ENCODE data around the gene PCDHB7. TPM values are rescaled to one million over a fixed set of nuclear protein-coding genes. Genes with fewer than 3 reads are reported as not detected.
"Not testable (repeated sequence)": the region's sequence is repeated elsewhere in the genome, so short reads cannot be mapped to it uniquely, and the experiment has no call there.

Gene PCDHB7
- total RNA-seq, 1 donor from 2014 or later: 1.1 TPM

GRCh38 chr5:141180313-141180712 is 7.9 kb downstream of the PCDHB7 start:
- no peak for DNase-seq

GRCh38 chr5:141182248-141182647 is 9.8 kb downstream of the PCDHB7 start, which contains the start of gene PCDHB16:
Gene PCDHB16, plus strand, starts transcription at chr5:141182387. Its CDS starts 173 bp downstream, at chr5:141182560.
- DNase-seq: no peak

- DNase-seq: not testable (repeated sequence)
These were observed 11.8 kb downstream of the PCDHB7 start for GRCh38 chr5:141184117-141184855.

- DNase-seq: no peak
These were observed 14.6 kb downstream of the PCDHB7 start, which contains the start of gene PCDHB9 for GRCh38 chr5:141186897-141187512. Gene PCDHB9, plus strand, starts transcription at chr5:141187161. Its CDS starts 158 bp downstream, at chr5:141187319.

DNA sequence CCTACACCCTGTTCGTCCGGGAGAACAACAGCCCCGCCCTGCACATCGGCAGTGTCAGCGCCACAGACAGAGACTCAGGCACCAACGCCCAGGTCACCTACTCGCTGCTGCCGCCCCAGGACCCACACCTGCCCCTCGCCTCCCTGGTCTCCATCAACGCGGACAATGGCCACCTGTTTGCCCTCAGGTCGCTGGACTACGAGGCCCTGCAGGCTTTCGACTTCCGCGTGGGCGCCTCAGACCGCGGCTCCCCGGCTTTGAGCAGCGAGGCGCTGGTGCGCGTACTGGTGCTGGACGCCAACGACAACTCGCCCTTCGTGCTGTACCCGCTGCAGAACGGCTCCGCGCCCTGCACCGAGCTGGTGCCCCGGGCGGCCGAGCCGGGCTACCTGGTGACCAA is 16.2 kb downstream of the PCDHB7 start:
- DNase-seq: not testable (repeated sequence)

- not testable (repeated sequence) for DNase-seq
These were observed 16.7 kb downstream of the PCDHB7 start for GRCh38 chr5:141189131-141189530.

GRCh38 chr5:141192110-141192725 is 19.8 kb downstream of the PCDHB7 start, which contains the start of gene PCDHB10:
Gene PCDHB10, plus strand, starts transcription at chr5:141192353. Its CDS starts 200 bp downstream, at chr5:141192553.
- DNase-seq: no peak

DNA sequence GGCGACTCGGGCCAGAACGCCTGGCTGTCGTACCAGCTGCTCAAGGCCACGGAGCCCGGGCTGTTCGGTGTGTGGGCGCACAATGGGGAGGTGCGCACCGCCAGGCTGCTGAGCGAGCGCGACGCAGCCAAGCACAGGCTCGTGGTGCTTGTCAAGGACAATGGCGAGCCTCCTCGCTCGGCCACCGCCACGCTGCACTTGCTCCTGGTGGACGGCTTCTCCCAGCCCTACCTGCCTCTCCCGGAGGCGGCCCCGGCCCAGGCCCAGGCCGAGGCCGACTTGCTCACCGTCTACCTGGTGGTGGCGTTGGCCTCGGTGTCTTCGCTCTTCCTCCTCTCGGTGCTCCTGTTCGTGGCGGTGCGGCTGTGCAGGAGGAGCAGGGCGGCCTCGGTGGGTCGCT is 21.9 kb downstream of the PCDHB7 start:
- DNase-seq: not testable (repeated sequence)

DNA sequence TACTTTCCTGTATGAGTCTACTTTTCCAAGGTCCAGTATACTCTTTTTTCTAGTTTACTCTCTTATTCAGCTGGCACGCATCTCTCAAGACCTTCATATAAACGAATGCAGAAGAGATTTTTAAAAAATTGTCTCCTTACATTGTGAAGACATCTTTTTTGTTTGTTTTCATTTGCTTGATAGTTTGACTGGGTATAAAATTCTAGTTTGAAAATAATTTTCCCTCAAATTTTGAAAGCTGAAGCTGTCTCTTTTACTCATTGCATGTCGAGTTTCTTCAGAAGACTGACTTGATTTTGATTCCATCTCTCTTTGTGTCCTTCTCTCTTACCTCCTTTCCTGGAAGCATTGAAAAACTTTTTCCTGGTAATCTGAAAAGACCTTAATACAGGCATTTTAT is 23.9 kb downstream of the PCDHB7 start:
- no peak for DNase-seq

DNA sequence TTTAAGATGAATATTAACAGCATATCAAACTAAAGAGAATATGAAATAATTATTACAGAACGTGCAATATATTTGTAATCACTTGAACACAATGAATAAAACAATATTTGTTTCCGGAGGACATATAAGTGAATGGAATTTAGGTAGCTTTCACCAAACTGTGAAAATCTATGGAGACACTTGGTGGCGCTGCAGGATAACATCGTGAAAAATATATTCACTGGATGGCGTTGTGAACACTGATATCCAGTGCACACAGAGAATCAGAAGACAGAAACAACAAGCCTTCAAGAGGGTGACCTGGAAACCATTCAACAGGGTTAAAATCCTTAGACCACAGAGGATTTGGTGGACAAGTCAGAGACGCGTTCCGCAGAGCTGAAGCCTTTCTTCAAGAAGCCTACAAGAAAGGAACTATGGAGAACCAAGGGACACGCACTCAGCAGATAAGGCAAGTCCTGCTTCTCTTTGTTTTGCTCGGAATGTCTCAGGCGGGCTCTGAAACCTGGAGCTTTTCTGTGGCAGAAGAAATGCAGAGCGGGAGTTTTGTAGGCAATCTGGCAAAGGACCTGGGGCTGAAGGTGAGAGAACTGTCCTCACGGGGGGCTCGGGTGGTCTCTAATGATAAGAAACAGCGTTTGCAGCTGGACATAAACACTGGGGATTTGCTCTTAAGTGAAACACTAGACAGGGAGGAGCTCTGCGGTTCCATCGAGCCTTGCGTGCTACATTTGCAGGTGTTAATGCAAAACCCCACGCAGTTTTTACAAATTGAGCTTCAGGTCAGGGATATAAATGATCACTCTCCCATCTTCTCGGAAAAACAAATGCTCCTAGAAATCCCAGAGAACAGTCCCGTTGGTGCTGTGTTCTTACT is 27.2 kb downstream of the PCDHB7 start, which contains the start of gene PCDHB11:
Gene PCDHB11 (plus strand): TSS at position 269 of the 877 bp plus-strand sequence. CDS start 148 bp downstream, at position 417.
- no peak for DNase-seq

DNA sequence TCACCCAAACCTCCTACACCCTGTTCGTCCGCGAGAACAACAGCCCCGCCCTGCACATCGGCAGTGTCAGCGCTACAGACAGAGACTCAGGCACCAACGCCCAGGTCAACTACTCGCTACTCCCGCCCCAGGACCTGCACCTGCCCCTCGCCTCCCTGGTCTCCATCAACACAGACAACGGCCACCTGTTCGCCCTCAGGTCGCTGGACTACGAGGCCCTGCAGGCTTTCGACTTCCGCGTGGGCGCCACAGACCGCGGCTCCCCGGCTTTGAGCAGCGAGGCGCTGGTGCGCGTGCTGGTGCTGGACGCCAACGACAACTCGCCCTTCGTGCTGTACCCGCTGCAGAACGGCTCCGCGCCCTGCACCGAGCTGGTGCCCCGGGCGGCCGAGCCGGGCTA is 28.7 kb downstream of the PCDHB7 start:
- DNase-seq: not testable (repeated sequence)

DNA sequence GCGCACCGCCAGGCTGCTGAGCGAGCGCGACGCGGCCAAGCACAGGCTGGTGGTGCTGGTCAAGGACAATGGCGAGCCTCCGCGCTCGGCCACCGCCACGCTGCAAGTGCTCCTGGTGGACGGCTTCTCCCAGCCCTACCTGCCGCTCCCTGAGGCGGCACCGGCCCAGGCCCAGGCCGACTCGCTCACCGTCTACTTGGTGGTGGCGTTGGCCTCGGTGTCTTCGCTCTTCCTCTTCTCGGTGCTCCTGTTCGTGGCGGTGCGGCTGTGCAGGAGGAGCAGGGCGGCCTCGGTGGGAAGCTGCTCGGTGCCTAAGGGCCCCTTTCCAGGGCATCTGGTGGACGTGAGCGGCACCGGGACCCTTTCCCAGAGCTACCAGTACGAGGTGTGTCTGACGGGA is 29.2 kb downstream of the PCDHB7 start:
- not testable (repeated sequence) for DNase-seq

- DNase-seq: no peak
These were observed 36.0 kb downstream of the PCDHB7 start, which contains the start of gene PCDHB12 for GRCh38 chr5:141208478-141208877. Gene PCDHB12, plus strand, starts transcription at chr5:141208719. Its CDS starts 189 bp downstream, at chr5:141208908.

DNA sequence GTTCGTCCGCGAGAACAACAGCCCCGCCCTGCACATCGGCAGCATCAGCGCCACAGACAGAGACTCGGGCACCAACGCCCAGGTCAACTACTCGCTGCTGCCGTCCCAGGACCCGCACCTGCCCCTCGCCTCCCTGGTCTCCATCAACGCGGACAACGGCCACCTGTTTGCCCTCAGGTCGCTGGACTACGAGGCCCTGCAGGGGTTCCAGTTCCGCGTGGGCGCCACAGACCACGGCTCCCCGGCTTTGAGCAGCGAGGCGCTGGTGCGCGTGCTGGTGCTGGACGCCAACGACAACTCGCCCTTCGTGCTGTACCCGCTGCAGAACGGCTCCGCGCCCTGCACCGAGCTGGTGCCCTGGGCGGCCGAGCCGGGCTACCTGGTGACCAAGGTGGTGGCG is 37.8 kb downstream of the PCDHB7 start:
- not testable (repeated sequence) for DNase-seq

- DNase-seq: not testable (repeated sequence)
These were observed 38.4 kb downstream of the PCDHB7 start for GRCh38 chr5:141210849-141211248.

GRCh38 chr5:141213656-141214339 is 41.4 kb downstream of the PCDHB7 start, which contains the start of gene PCDHB13:
Gene PCDHB13, plus strand, starts transcription at chr5:141213919. Its CDS starts 205 bp downstream, at chr5:141214124.
- DNase-seq: not testable (repeated sequence)

- not testable (repeated sequence) for DNase-seq
These were observed 42.1 kb downstream of the PCDHB7 start for GRCh38 chr5:141214583-141214982.

- not testable (repeated sequence) for DNase-seq
These were observed 43.1 kb downstream of the PCDHB7 start for GRCh38 chr5:141215504-141215903.

GRCh38 chr5:141216035-141216434 is 43.6 kb downstream of the PCDHB7 start:
- DNase-seq: not testable (repeated sequence)

DNA sequence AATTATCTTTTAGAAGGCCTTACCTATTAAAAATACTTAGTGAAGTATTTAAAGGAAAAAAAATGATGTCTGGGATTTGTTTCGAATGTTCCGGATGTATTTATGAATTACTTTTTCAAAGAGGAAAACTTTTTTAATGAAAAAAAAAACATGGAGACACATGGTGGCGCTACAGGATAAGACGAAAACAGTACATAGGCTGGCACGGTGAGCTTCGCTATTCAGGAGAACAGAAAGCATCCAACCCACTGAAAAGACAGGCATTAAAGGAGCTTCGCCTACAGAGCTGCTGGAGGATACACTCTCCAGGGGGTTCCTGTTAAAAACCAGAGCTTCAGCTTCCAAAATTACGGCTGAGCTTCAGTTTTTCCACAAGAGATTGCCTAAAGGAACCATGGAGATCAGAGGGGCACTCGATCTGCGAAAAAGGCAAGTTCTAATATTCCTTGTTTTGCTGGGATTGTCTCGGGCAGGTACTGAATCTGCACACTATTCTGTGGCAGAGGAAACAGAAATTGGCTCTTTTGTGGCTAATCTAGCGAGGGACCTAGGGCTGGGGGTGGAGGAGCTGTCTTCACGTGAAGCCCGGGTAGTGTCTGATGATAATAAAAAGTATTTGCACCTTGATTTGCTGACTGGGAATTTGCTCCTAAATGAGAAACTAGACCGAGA is 50.8 kb downstream of the PCDHB7 start, which contains the start of gene PCDHB14:
Gene PCDHB14 (plus strand): TSS at position 232 of the 672 bp plus-strand sequence. CDS start 163 bp downstream, at position 395.
- DNase-seq: no peak

Measured in skin of body (tissue), 2 donors.